HepG2 (cell line): Measurements from ENCODE around the gene TIMELESS. TPM values are rescaled to one million over a fixed set of nuclear protein-coding genes. Genes with fewer than 3 reads are reported as not detected.

Source experiments
- ATAC-seq: fragments of 200-7000 bp; cut with Tn5 transposase; 3 replicates; pipeline ENCODE4 v1.9.1; 2020; ENCODE audit warnings: mild to moderate bottlenecking, moderate library complexity
- BruUV-seq: library from RNA; stranded (reverse); fragments of 400-500 nt; replicated peaks from 2 replicates; lab custom pipeline; 2021; lab: Mats Ljungman, UMichigan
- CTCF ChIA-PET: fragments of 300-600 bp; formaldehyde crosslinking; extraction: SDS; loops from one replicate; lab custom pipeline; 2021; ENCODE audit warnings: low total read pairs, inconsistent platforms, low intra/inter-chr PET ratio; lab: Yijun Ruan, JAX
- POLR2A ChIA-PET: fragments of 350-600 bp; sonication (Branson Sonifier 250); formaldehyde crosslinking; loops from one replicate; lab custom pipeline; 2020; ENCODE audit warnings: antibody characterized with exemption, inconsistent platforms; lab: Yijun Ruan, JAX
- DNase-seq: peaks from one replicate; pipeline ENCODE4 v3.0.0-alpha.2; 2015; ENCODE audit warnings: low spot score
- FAIRE-seq: peaks from 3 replicates; lab custom pipeline; 2011; peaks lifted over from hg19 to GRCh38; lab: Jason Lieb, UNC
- H2AFZ ChIP-seq: one replicate; pipeline ENCODE4 v1.6.1; 2011; ENCODE audit warnings: low read length, inconsistent platforms
- H3K27ac ChIP-seq: fragments of 300-600 bp; 3 replicates; pipeline ENCODE4 v1.8.0; 2011; ENCODE audit warnings: mixed run types, mild to moderate bottlenecking, mixed read lengths, low read length, inconsistent platforms; ENCODE audit not compliant: insufficient read depth; ENCODE audit errors: extremely low read length
- H3K27me3 ChIP-seq, 2 experiments: fragments of 200-600 bp in 1 of 2; 2 replicates in 1 of 2; 3 replicates in 1 of 2; pipeline versions ENCODE4 v1.6.0 to v1.8.0; 2011; ENCODE audit warnings: low read length in 2 of 2, mild to moderate bottlenecking in 2 of 2, moderate library complexity in 2 of 2, inconsistent platforms in 1 of 2; ENCODE audit not compliant: insufficient read depth in 2 of 2, control insufficient read depth in 1 of 2
- H3K36me3 ChIP-seq, 2 experiments: fragments of 200-600 bp in 1 of 2; replicated peaks in 1 of 2; 2 replicates in 1 of 2; 3 replicates in 1 of 2; pipeline versions ENCODE4 v1.5.1 to v1.8.0; 2011; ENCODE audit warnings: low read length in 2 of 2, inconsistent platforms in 1 of 2; ENCODE audit not compliant: insufficient read depth in 2 of 2, control insufficient read depth in 1 of 2
- H3K4me1 ChIP-seq: 2 replicates; pipeline ENCODE4 v1.5.1; 2012; ENCODE audit warnings: low read length, inconsistent platforms; ENCODE audit not compliant: insufficient read depth
- H3K4me2 ChIP-seq: 2 replicates; pipeline ENCODE4 v1.6.0; 2011; ENCODE audit warnings: low read depth, low read length, inconsistent platforms
- H3K4me3 ChIP-seq, 3 experiments: fragments of 200-600 bp in 1 of 3; sonication (generic), shearing (Covaris generic) in 1 of 3; replicated peaks in 1 of 3; 2 replicates each; pipeline ENCODE4 v1.5.1; 2011 to 2016; ENCODE audit warnings: low read length in 3 of 3, inconsistent platforms in 2 of 3, low read depth in 2 of 3, mild to moderate bottlenecking in 2 of 3, control low read depth in 1 of 3, mixed read lengths in 1 of 3; ENCODE audit not compliant: insufficient read depth in 1 of 3
- H3K79me2 ChIP-seq: one replicate; pipeline ENCODE4 v1.6.1; 2011; ENCODE audit warnings: low read length, inconsistent platforms; ENCODE audit not compliant: insufficient read depth
- H3K9ac ChIP-seq: 2 replicates; pipeline ENCODE4 v1.6.0; 2011; ENCODE audit warnings: mild to moderate bottlenecking, low read depth, low read length, inconsistent platforms; ENCODE audit not compliant: insufficient read depth
- H3K9me3 ChIP-seq: 2 replicates; pipeline ENCODE4 v1.5.1; 2012; ENCODE audit warnings: mild to moderate bottlenecking, low read length
- H4K20me1 ChIP-seq: 2 replicates; pipeline ENCODE4 v1.6.0; 2011; ENCODE audit warnings: inconsistent platforms, mild to moderate bottlenecking, low read length, moderate library complexity; ENCODE audit not compliant: insufficient read depth
- ATAD3A ChIP-seq: sonication (generic); formaldehyde crosslinking; IDR thresholded peaks from 2 replicates; pipeline ENCODE4 v1.4.0; 2020; ENCODE audit warnings: missing genetic modification reagents
- FOXA3 ChIP-seq: IDR thresholded peaks from 2 replicates; pipeline ENCODE4 v1.6.1; 2016; ENCODE audit warnings: missing genetic modification reagents, missing compliant biosample characterization
- HNF4A ChIP-seq: sonication (generic); formaldehyde crosslinking; IDR thresholded peaks from 2 replicates; pipeline ENCODE4 v1.4.0; 2020; ENCODE audit warnings: missing genetic modification reagents
- IKZF5 ChIP-seq: IDR thresholded peaks from 2 replicates; pipeline ENCODE4 v1.6.1; 2018; ENCODE audit warnings: missing genetic modification reagents, mild to moderate bottlenecking, missing compliant biosample characterization
- ISL2 ChIP-seq: sonication (generic); formaldehyde crosslinking; IDR thresholded peaks from 2 replicates; pipeline ENCODE4 v1.5.0; 2020; ENCODE audit warnings: missing genetic modification reagents
- MED1 ChIP-seq: sonication (generic); formaldehyde crosslinking; IDR thresholded peaks from 2 replicates; pipeline ENCODE4 v1.4.0; 2020; ENCODE audit warnings: missing genetic modification reagents
- PAXIP1 ChIP-seq: sonication (generic); formaldehyde crosslinking; conservative IDR thresholded peaks from 2 replicates; pipeline ENCODE4 v1.4.0; 2020; ENCODE audit warnings: mild to moderate bottlenecking, missing genetic modification reagents, moderate library complexity
- SOX13 ChIP-seq, 3 experiments: fragments of 450-650 bp in 1 of 3; sonication (generic) in 1 of 3; formaldehyde crosslinking in 1 of 3; IDR thresholded peaks in 2 of 3; conservative IDR thresholded peaks in 1 of 3; 2 replicates each; pipeline versions ENCODE4 v1.5.0 to v1.6.1; 2016 to 2020; ENCODE audit warnings: antibody characterized with exemption in 1 of 3, mild to moderate bottlenecking in 1 of 3, missing compliant biosample characterization in 1 of 3, missing genetic modification reagents in 1 of 3, moderate library complexity in 1 of 3
- SOX6 ChIP-seq, 2 experiments: fragments of 450-650 bp in 1 of 2; sonication (generic) in 1 of 2; formaldehyde crosslinking in 1 of 2; IDR thresholded peaks; 2 replicates each; pipeline versions ENCODE4 v1.4.0 to v1.6.1; 2017 to 2020; ENCODE audit warnings: antibody characterized with exemption in 1 of 2, mild to moderate bottlenecking in 1 of 2, missing genetic modification reagents in 1 of 2
- ZBTB43 ChIP-seq: sonication (generic); formaldehyde crosslinking; conservative IDR thresholded peaks from 2 replicates; pipeline ENCODE4 v1.4.0; 2020; ENCODE audit warnings: missing genetic modification reagents
- ZBTB7B ChIP-seq: sonication (generic); formaldehyde crosslinking; IDR thresholded peaks from 2 replicates; pipeline ENCODE4 v1.4.0; 2020; ENCODE audit warnings: missing genetic modification reagents
- ZKSCAN5 ChIP-seq: sonication (generic); formaldehyde crosslinking; IDR thresholded peaks from 2 replicates; pipeline ENCODE4 v1.5.1; 2020; ENCODE audit warnings: mild to moderate bottlenecking, missing genetic modification reagents
- WGBS: methylation state at CpG from one replicate; pipeline ENCODE4 v1.1.6; 2017; ENCODE audit warnings: low lambda C conversion rate; 5-methylcytosine and 5-hydroxymethylcytosine counted together
- in situ Hi-C: cut with HindIII; loops from 2 replicates; pipeline ENCODE4 v1.10.0; 2017; ENCODE audit warnings: low pct_unique_long_range_greater_than_20kb; ENCODE audit not compliant: extremely low pct_ligation_motif_present
- intact Hi-C: fragments of 100-400 bp; cut with micrococcal nuclease; formaldehyde crosslinking; loops from one replicate; pipeline ENCODE4 v1.10.0; 2022; ENCODE audit not compliant: unreplicated experiment
- polyA plus RNA-seq, 8 experiments: library from polyadenylated mRNA; depleted of rRNA in 3 of 8; stranded (reverse) in 7 of 8; unstranded in 1 of 8; fragments of >200 nt; fragmentation: Illumina TruSeq in 4 of 8; extraction: Trizol in 4 of 8; gene quantifications; 2 replicates each; pipeline versions ENCODE4 v1.2.1 to v1.2.3, GENCODE V29; 2011 to 2016; ENCODE audit warnings: low read depth in 4 of 8, missing spikeins in 1 of 8, mixed read lengths in 1 of 8; ENCODE audit not compliant: insufficient read depth in 1 of 8
- total RNA-seq, 5 experiments: library from RNA; depleted of rRNA; stranded (reverse); fragments of >200 nt; fragmentation: Illumina TruSeq; extraction: Trizol; gene quantifications; 2 replicates each; pipeline ENCODE4 v1.2.3, GENCODE V29; 2016; ENCODE audit warnings: low read depth in 1 of 5
- TF ChIP-seq, protein P1 (sequence below): IDR thresholded peaks from 2 replicates; pipeline ENCODE4 v1.6.1; 2016

The TIMELESS gene
- total and polyA plus RNA-seq, 2 of the 13 experiments (the other 11 are each of a cell fraction or from before 2014, with no cell fraction given), result 4.0 to 20.3 TPM

DNA sequence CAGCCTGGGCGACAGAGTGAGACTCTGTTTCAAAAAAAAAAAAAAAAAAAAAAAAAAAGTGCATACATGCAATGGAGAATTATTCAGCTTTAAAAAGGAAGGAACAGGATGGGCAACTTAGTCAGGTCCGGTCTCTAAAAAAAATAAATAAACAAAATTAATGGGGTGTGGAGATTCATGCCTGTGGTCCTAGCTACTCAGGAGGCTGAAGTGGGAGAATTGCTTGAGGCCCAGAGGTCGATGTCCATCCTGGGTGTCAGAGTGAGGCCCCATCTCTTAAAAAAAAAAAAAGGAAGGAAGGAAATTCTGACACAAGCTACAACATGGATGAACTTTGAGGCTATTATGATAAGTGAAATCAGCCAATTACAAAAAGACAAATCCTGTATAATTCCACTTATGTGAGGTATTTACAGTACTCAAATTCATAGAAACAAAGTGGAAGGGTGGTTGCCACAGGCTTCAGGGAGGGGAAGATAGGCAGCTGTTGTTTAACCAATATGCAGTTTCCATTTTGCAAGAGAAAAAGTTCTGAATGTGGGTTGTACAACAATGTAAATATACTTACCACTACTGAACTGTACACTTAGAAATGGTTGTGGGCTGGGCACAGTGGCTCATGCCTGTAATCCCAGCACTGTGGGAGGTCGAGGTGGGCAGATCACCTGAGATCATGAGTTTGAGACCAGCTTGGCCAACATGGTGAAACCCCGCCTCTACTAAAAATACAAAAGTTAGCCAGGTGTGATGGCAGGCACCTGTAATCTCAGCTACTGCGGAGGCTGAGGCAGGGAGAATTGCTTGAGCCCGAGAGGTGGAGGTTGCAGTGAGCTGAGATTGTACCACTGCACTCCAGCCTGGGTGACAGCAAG is 74.3 kb downstream of the TIMELESS start:
- Histone ChIP-seq H3K36me3 (no peaks in the 10 kb centered on the region), H3K79me2 (no peaks in the 10 kb centered on the region)
- in situ Hi-C loops, result no loop called here
- peak; percentile 14; the same call in 1 of the 2 replicates for TF ChIP-seq MED1
- peak; percentile 34 for TF ChIP-seq FOXA3 (CRISPR knock-in tag)
- TF ChIP-seq ISL2 (CRISPR knock-in tag), result 0 out of 2 replicates have a peak, but pooled peaks have one; percentile 23
- peak; percentile 57 for TF ChIP-seq PAXIP1 (CRISPR knock-in tag)
- TF ChIP-seq ZBTB43 (CRISPR knock-in tag), result 0 out of 2 replicates have a peak, but pooled peaks have one; percentile 17
- 0 out of 2 replicates have a peak, but pooled peaks have one; percentile 14 for TF ChIP-seq HNF4A (CRISPR knock-in tag)
- TF ChIP-seq, protein P1, sequence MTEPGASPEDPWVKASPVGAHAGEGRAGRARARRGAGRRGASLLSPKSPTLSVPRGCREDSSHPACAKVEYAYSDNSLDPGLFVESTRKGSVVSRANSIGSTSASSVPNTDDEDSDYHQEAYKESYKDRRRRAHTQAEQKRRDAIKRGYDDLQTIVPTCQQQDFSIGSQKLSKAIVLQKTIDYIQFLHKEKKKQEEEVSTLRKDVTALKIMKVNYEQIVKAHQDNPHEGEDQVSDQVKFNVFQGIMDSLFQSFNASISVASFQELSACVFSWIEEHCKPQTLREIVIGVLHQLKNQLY (CRISPR knock-in tag), result no peak
- no peak for TF ChIP-seq ATAD3A (CRISPR knock-in tag)
- TF ChIP-seq IKZF5 (CRISPR knock-in tag), result 0 out of 2 replicates have a peak, but pooled peaks have one; percentile 20
- TF ChIP-seq ZKSCAN5 (CRISPR knock-in tag), result no peak
- no peak for TF ChIP-seq SOX6 (IDR thresholded peaks at IDR 0.05)
- peak; percentile 32; the same call in 1 of the 2 replicates for TF ChIP-seq SOX6 (CRISPR knock-in tag; IDR thresholded peaks at IDR 0.05)
- no peak for TF ChIP-seq ZBTB7B (CRISPR knock-in tag)
- TF ChIP-seq SOX13 (IDR thresholded peaks at IDR 0.05), result no peak
- peak in 1 of 2 experiments; percentile 16; a peak in 1 of 4 replicates for TF ChIP-seq SOX13 (CRISPR knock-in tag; conservative IDR thresholded peaks at IDR 0.05 in 1 of 2, IDR thresholded peaks at IDR 0.05 in 1 of 2)
- TF ChIP-seq, all 625 proteins: peak for 9
- Histone ChIP-seq H3K9me3 (no peaks in the 10 kb centered on the region), H2AFZ (no peak overlapping the region), H4K20me1 (no peaks in the 10 kb centered on the region), H3K4me1 (peaks cover 45% of the 10 kb centered on the region), H3K4me3 (no peak overlapping the region), H3K27ac (peak overlapping the region; percentile 4), H3K27me3 (no peaks in the 10 kb centered on the region), H3K9ac (no peak overlapping the region), H3K4me2 (peak overlapping the region; percentile 25)
- no TSS peak for BruUV-seq
- FAIRE-seq, result peak; percentile 39
- CTCF ChIA-PET, result no interaction called here
- DNase-seq, result peak; percentile 62
- WGBS, result 48% methylated on average over 7 of the region's 7 CpGs
- ATAC-seq, result peak; percentile 69
- POLR2A ChIA-PET, result interaction anchor here (0.8 to 2.2 kb wide), 4 partner anchors 13 to 108 kb away, joined by 3 to 15 read pairs (median 6); partner anchors contain the start of genes APOF, PAN2 and STAT2
- intact Hi-C loops, result loop anchor here (1.0 kb wide), 1 partner anchor 10 kb away; no protein-coding TSS in a partner anchor
